ENCODE measurements around the gene ZNF566.

- no peak for TF ChIP-seq MZF1 (tag by site-specific recombination; IDR thresholded peaks at IDR 0.05; ENCODE audit: borderline replicate concordance)
- TF ChIP-seq, protein P1, sequence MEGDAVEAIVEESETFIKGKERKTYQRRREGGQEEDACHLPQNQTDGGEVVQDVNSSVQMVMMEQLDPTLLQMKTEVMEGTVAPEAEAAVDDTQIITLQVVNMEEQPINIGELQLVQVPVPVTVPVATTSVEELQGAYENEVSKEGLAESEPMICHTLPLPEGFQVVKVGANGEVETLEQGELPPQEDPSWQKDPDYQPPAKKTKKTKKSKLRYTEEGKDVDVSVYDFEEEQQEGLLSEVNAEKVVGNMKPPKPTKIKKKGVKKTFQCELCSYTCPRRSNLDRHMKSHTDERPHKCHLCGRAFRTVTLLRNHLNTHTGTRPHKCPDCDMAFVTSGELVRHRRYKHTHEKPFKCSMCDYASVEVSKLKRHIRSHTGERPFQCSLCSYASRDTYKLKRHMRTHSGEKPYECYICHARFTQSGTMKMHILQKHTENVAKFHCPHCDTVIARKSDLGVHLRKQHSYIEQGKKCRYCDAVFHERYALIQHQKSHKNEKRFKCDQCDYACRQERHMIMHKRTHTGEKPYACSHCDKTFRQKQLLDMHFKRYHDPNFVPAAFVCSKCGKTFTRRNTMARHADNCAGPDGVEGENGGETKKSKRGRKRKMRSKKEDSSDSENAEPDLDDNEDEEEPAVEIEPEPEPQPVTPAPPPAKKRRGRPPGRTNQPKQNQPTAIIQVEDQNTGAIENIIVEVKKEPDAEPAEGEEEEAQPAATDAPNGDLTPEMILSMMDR (tag by site-specific recombination; IDR thresholded peaks at IDR 0.05): no peak
Measured at GRCh38 chr19:36488118-36488845, 1.1 kb downstream of the ZNF566 start.
